Measurements from ENCODE around the gene LONRF2. TPM values are rescaled to one million over a fixed set of nuclear protein-coding genes. Genes with fewer than 3 reads are reported as not detected.

The LONRF2 gene
- total and polyA plus RNA-seq, 2 experiments from 2014 or later = under 0.01 TPM; not detected in 1

DNA sequence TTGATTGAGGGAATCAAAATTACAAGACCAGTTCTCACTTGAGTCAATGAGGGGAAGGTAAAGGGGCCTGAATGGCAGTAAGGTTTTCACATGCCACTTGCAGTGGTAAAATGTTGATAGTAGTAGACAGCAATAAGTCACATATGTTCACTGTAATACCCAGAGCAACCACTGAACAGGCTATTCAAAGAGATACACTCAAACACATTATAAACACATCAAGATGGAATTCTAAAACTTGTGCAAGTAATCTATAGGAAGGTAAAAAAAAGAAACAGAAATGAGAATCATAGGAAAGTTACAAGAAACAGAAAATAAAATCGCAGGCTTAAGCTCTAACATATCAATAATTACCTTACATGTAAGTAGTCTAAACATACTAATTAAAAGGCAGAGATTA is 93.3 kb downstream of the LONRF2 start:
- no peaks in the 10 kb centered on the region for H3K9me3 ChIP-seq (ENCODE audit: low read depth)
- H3K27me3 ChIP-seq (replicated peaks; ENCODE audit: insufficient read depth) = peaks cover 23% of the 10 kb centered on the region
- no peak for DNase-seq
- H3K4me3 ChIP-seq = no peak overlapping the region
- H3K36me3 ChIP-seq (ENCODE audit: low read depth) = no peaks in the 10 kb centered on the region
- H3K27ac ChIP-seq = no peak overlapping the region
- no peak overlapping the region for H3K9ac ChIP-seq
- no peak for TF ChIP-seq EZH2 (IDR thresholded peaks at IDR 0.05; ENCODE audit: insufficient read depth, poor library complexity, severe bottlenecking)
- no peak for TF ChIP-seq EZH2phosphoT487 (IDR thresholded peaks at IDR 0.05; ENCODE audit: insufficient read depth, low read depth)
- 0 out of 2 replicates have a peak, but pooled peaks cover 1% of the 10 kb centered on the region for H3F3A ChIP-seq (ENCODE audit: insufficient read depth)
- H3K4me2 ChIP-seq (ENCODE audit: unreplicated experiment) = no peak overlapping the region
- in situ Hi-C loops (cut with MboI) = no loop called here
- H4K20me1 ChIP-seq (ENCODE audit: insufficient read depth) = no peaks in the 10 kb centered on the region
- no peaks in the 10 kb centered on the region for H3K79me2 ChIP-seq (ENCODE audit: insufficient read depth)
- no peak overlapping the region for H2AFZ ChIP-seq
- 48 to 59% methylated on average over 1 of the region's 1 CpG for WGBS, 2 experiments (ENCODE audit: low coverage in 1 of 2, low lambda C conversion rate in 2 of 2, missing lambda C conversion rate in 2 of 2)
- H3K4me1 ChIP-seq (ENCODE audit: insufficient read depth) = peaks cover 2% of the 10 kb centered on the region; the same call in 1 of the 2 replicates
- no peaks in the 10 kb centered on the region for H3K9me2 ChIP-seq (ENCODE audit: insufficient read depth)

DNA sequence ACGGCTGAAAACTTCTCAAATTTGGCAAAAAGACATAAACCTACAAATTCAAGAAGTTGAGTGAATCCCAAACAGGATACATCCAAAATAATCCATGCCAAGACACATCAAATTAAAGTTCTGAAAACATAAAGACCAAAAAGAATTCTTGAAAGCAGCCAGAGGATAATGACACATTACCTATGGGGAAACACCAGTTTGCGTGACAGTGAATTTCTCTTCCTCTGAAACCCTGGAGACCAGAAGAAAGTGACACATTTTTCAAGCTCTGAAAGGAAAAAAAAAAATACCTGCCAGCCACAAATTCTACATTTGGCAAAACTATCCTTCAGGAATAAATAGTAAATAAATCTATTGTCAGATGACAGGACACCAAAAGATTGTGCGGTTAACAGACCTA is 93.9 kb downstream of the LONRF2 start:
- H2AFZ ChIP-seq = no peak overlapping the region
- H3K27me3 ChIP-seq (replicated peaks; ENCODE audit: insufficient read depth) = peaks cover 25% of the 10 kb centered on the region
- H3K9me3 ChIP-seq (ENCODE audit: low read depth) = no peaks in the 10 kb centered on the region
- H3K9ac ChIP-seq = no peak overlapping the region
- no peak overlapping the region for H3K4me2 ChIP-seq (ENCODE audit: unreplicated experiment)
- no peaks in the 10 kb centered on the region for H3K4me1 ChIP-seq (ENCODE audit: insufficient read depth)
- no peak overlapping the region for H3K27ac ChIP-seq
- in situ Hi-C loops (cut with MboI) = no loop called here
- no peaks in the 10 kb centered on the region for H4K20me1 ChIP-seq (ENCODE audit: insufficient read depth)
- no peaks in the 10 kb centered on the region for H3F3A ChIP-seq (ENCODE audit: insufficient read depth)
- DNase-seq = no peak
- no peaks in the 10 kb centered on the region for H3K36me3 ChIP-seq (ENCODE audit: low read depth)
- TF ChIP-seq EZH2 (IDR thresholded peaks at IDR 0.05; ENCODE audit: insufficient read depth, poor library complexity, severe bottlenecking) (no peak), EZH2phosphoT487 (IDR thresholded peaks at IDR 0.05; ENCODE audit: insufficient read depth, low read depth) (no peak)
- H3K4me3 ChIP-seq = no peak overlapping the region
- no peaks in the 10 kb centered on the region for H3K79me2 ChIP-seq (ENCODE audit: insufficient read depth)
- H3K9me2 ChIP-seq (ENCODE audit: insufficient read depth) = no peaks in the 10 kb centered on the region
- WGBS, 2 experiments (ENCODE audit: low coverage in 1 of 2, low lambda C conversion rate in 2 of 2, missing lambda C conversion rate in 2 of 2) = 84 to 86% methylated on average over 3 of the region's 3 CpGs

DNA sequence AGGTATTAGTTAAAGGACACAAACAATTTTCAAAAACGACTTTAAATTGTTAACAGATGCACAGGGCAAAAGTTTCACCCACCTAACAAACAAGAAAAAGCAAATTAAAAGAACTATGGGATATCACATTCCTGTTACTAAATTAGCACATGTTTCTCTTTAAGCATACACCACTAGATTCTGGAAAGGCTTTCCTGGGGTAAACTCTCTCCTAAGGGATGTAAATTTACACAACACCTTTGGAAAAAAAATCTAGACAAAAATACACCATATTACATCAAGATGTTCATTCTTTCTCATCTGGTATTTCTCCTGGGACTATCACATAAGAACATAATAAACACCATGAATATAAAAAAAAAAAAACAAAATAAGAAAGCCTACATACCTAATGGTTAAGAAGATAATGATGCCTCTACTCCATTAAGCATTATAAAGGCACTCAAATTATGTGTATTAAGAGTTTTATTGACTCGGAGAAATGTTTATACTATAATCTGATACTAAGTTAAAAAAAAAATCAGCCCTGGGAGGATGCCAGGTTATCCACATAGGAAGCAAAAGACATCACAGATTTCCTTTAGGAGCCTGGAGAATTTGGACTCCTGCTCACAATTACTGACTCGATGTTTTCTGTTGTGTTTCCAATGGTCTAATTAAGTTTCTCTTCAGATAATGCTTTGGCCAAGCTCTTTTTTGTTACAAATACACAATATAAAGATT is 97.2 kb downstream of the LONRF2 start:
- Histone ChIP-seq H4K20me1 (ENCODE audit: insufficient read depth) (no peaks in the 10 kb centered on the region), H3F3A (ENCODE audit: insufficient read depth) (no peaks in the 10 kb centered on the region), H3K4me2 (ENCODE audit: unreplicated experiment) (no peak overlapping the region), H3K9ac (no peak overlapping the region), H3K9me2 (ENCODE audit: insufficient read depth) (no peaks in the 10 kb centered on the region), H3K27ac (no peak overlapping the region), H3K4me3 (no peak overlapping the region), H3K27me3 (replicated peaks; ENCODE audit: insufficient read depth) (peaks cover 36% of the 10 kb centered on the region), H3K9me3 (ENCODE audit: low read depth) (no peaks in the 10 kb centered on the region), H3K79me2 (ENCODE audit: insufficient read depth) (no peaks in the 10 kb centered on the region), H3K36me3 (ENCODE audit: low read depth) (no peaks in the 10 kb centered on the region), H3K4me1 (ENCODE audit: insufficient read depth) (no peaks in the 10 kb centered on the region), H2AFZ (no peak overlapping the region)
- TF ChIP-seq EZH2phosphoT487 (IDR thresholded peaks at IDR 0.05; ENCODE audit: insufficient read depth, low read depth) = no peak
- TF ChIP-seq EZH2 (IDR thresholded peaks at IDR 0.05; ENCODE audit: insufficient read depth, poor library complexity, severe bottlenecking) = no peak
- WGBS, 2 experiments (ENCODE audit: low coverage in 1 of 2, low lambda C conversion rate in 2 of 2, missing lambda C conversion rate in 2 of 2) = 43 to 48% methylated on average over 3 of the region's 3 CpGs
- no peak for DNase-seq
- in situ Hi-C loops (cut with MboI) = no loop called here

DNA sequence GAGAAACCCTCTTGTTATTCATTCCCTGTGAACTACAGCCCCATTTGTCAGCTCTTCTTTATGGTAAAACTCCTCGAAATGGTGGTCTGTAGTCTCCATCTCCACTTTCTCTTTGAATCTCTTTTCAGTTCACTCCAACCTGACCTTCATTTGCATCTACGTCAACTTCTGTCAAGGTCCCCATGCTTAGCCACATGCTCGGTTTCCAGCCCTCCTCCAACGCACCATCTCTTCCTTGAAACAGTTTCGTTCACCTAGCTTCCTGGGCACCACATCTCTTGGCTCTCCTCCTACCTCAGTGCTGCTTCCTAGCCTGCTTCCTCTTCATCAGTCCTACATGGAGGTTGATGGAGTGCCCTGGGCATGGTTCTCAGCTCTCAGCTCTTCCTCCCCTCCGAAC is 98.8 kb downstream of the LONRF2 start:
- 58 to 69% methylated on average over 6 of the region's 6 CpGs for WGBS, 2 experiments (ENCODE audit: low coverage in 1 of 2, low lambda C conversion rate in 2 of 2, missing lambda C conversion rate in 2 of 2)
- in situ Hi-C loops (cut with MboI) = no loop called here
- no peaks in the 10 kb centered on the region for H3K4me1 ChIP-seq (ENCODE audit: insufficient read depth)

More for the DNA sequence above, 98.8 kb downstream of the LONRF2 start:
- Histone ChIP-seq H2AFZ (no peak overlapping the region), H4K20me1 (ENCODE audit: insufficient read depth) (no peaks in the 10 kb centered on the region), H3K9me2 (ENCODE audit: insufficient read depth) (no peaks in the 10 kb centered on the region), H3K9ac (no peak overlapping the region), H3F3A (ENCODE audit: insufficient read depth) (no peaks in the 10 kb centered on the region), H3K4me2 (ENCODE audit: unreplicated experiment) (no peak overlapping the region), H3K9me3 (ENCODE audit: low read depth) (no peaks in the 10 kb centered on the region), H3K27me3 (replicated peaks; ENCODE audit: insufficient read depth) (peaks cover 36% of the 10 kb centered on the region), H3K79me2 (ENCODE audit: insufficient read depth) (no peaks in the 10 kb centered on the region), H3K36me3 (ENCODE audit: low read depth) (no peaks in the 10 kb centered on the region), H3K27ac (no peak overlapping the region), H3K4me3 (no peak overlapping the region)
- DNase-seq = no peak
- no peak for TF ChIP-seq EZH2 (IDR thresholded peaks at IDR 0.05; ENCODE audit: insufficient read depth, poor library complexity, severe bottlenecking)
- TF ChIP-seq EZH2phosphoT487 (IDR thresholded peaks at IDR 0.05; ENCODE audit: insufficient read depth, low read depth) = no peak

Small RNA genes lying within 50 kb of the gene (small RNA-seq; reads per million reads assigned to genes)
- not detected for gene AC012493.2 (ENCODE audit: low read depth, low replicate concordance)

Other genes with a start within 250 kb of the LONRF2 start
- gene AFF3, start 179.9 kb downstream of the LONRF2 start, total RNA-seq (2014; rRNA removed; shearing (Covaris generic)) = 0.76 and 0.86 TPM in 2 replicates
- 0.56 and 0.75 TPM in 2 replicates for gene AFF3, start 179.9 kb downstream of the LONRF2 start, polyA plus RNA-seq (2016; fragmentation: Nextera tagmentation; extraction: Ambion mirVana)
- gene CHST10, start 95.2 kb upstream of the LONRF2 start, total RNA-seq (2014; rRNA removed; shearing (Covaris generic)) = 6.2 and 12.9 TPM in 2 replicates
- 4.7 and 5.2 TPM in 2 replicates for gene CHST10, start 95.2 kb upstream of the LONRF2 start, polyA plus RNA-seq (2016; fragmentation: Nextera tagmentation; extraction: Ambion mirVana)
- not detected in 2 replicates for gene NMS, start 148.0 kb upstream of the LONRF2 start, total RNA-seq (2014; rRNA removed; shearing (Covaris generic))
- not detected in 2 replicates for gene NMS, start 148.0 kb upstream of the LONRF2 start, polyA plus RNA-seq (2016; fragmentation: Nextera tagmentation; extraction: Ambion mirVana)
- 11.1 and 12.1 TPM in 2 replicates for gene PDCL3, start 240.5 kb upstream of the LONRF2 start, total RNA-seq (2014; rRNA removed; shearing (Covaris generic))
- 32.8 and 33.1 TPM in 2 replicates for gene PDCL3, start 240.5 kb upstream of the LONRF2 start, polyA plus RNA-seq (2016; fragmentation: Nextera tagmentation; extraction: Ambion mirVana)

Data from GM23248 (cell line).